HFF-Myc (cell line): Measurements from ENCODE around the gene PLXNC1.

Experiments used
- DNase-seq: peaks from one replicate; pipeline ENCODE4 v3.0.0-alpha.2; 2011; ENCODE audit warnings: low read depth; ENCODE audit errors: extremely low read depth
- H3K4me3 ChIP-seq: replicated peaks from 2 replicates; pipeline ENCODE4 v1.5.1; 2011; ENCODE audit warnings: low read depth, mild to moderate bottlenecking, control low read depth, low read length
- CTCF ChIP-seq: IDR thresholded peaks from 2 replicates; pipeline ENCODE4 v1.5.1; 2012; ENCODE audit warnings: mild to moderate bottlenecking, low read depth, low read length, control low read depth; ENCODE audit errors: missing control alignments

The PLXNC1 gene

GRCh38 chr12:94178882-94179281 lies 30.5 kb downstream of the PLXNC1 start:
- no peak for TF ChIP-seq CTCF
- DNase-seq: no peak

DNA sequence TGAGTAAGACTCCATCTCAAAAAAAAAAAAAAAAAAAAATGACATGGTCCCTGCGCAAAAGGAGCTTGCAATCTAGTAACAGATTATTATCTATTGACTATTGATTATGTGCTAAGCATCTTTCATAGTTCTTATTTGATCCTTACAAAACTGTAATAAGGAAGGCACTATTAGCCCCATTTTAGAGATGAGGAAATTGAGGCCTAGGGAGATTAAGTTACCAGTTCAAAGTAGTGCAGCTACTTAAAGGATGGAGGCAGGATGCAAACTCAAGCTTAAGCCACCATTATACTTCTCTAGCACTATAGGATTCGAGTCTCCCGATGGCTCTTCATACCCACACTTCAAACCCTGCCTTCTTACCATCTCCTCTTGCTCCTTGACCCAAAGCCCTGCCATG lies 31.3 kb downstream of the PLXNC1 start:
- DNase-seq: no peak
- no peak overlapping the region for H3K4me3 ChIP-seq
- no peak for TF ChIP-seq CTCF

More at GRCh38 chr12:94178882-94179281, 30.5 kb downstream of the PLXNC1 start:
- H3K4me3 ChIP-seq: no peak overlapping the region

- DNase-seq: no peak
These were observed 32.4 kb downstream of the PLXNC1 start for GRCh38 chr12:94180558-94181296.

DNA sequence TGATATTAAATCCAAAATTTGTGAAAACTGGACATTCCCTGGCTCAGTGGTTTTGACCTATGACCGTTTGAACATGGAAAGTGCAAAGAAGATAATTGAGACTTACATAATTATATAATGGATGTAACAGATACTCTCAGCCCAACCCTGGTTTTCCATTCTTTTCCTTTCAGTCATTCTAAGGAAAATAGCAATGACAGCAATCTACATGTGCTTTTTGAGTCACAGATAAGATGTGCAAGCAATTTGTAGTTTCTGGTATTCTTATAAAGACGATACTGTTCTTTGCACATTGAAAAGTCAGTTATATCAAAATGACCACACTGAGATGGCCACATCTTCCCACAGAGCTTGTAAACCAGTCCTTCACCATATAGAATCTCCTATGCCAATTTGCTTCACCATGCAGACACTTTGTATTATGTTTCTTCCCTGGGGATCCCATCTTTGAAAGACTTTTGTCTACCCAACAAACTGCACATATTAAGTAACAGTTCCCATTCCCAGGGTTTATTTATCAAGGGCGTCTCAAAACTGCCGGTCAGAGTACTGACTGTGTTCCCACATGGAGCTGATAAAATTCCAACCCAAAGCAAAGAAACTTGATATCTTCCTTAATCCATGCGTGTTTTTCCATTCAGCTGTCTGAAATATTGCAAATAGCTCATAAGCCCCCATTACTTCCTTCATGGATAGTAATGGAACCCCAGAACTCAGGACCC lies 34.8 kb downstream of the PLXNC1 start:
- H3K4me3 ChIP-seq: no peak overlapping the region
- no peak for TF ChIP-seq CTCF
- no peak for DNase-seq

More at GRCh38 chr12:94180558-94181296, 32.4 kb downstream of the PLXNC1 start:
- no peak overlapping the region for H3K4me3 ChIP-seq
- no peak for TF ChIP-seq CTCF

GRCh38 chr12:94183708-94184379 lies 35.5 kb downstream of the PLXNC1 start:
- no peak for DNase-seq
- H3K4me3 ChIP-seq: no peak overlapping the region
- no peak for TF ChIP-seq CTCF

- no peak for TF ChIP-seq CTCF
- no peak overlapping the region for H3K4me3 ChIP-seq
- DNase-seq: no peak
These were observed 36.8 kb downstream of the PLXNC1 start for GRCh38 chr12:94184995-94185719.
